Neural cell (in vitro differentiated cells): ENCODE data around the gene ARL13A. TPM values are rescaled to one million over a fixed set of nuclear protein-coding genes. Genes with fewer than 3 reads are reported as not detected.
"Not testable (repeated sequence)": the region's sequence is repeated elsewhere in the genome, so short reads cannot be mapped to it uniquely, and the experiment has no call there.

Experiments
- H2AFZ ChIP-seq: fragments of 200-600, 300-800 bp; sonication (generic), shearing (Covaris generic); 2 replicates; pipeline ENCODE4 v1.6.0; 2014; ENCODE audit warnings: low read depth, mild to moderate bottlenecking, antibody characterized with exemption, low read length, moderate library complexity
- H3F3A ChIP-seq: fragments of 200-600 bp; shearing (Covaris generic); 2 replicates; pipeline ENCODE4 v1.6.1; 2016; ENCODE audit warnings: mild to moderate bottlenecking, moderate library complexity, mixed read lengths, antibody characterized with exemption, low read length; ENCODE audit not compliant: insufficient read depth, poor library complexity, severe bottlenecking
- H3K27ac ChIP-seq: fragments of 200-600, 300-800 bp; sonication (generic), shearing (Covaris generic); 2 replicates; pipeline ENCODE4 v1.5.1; 2014; ENCODE audit warnings: mild to moderate bottlenecking, low read length, moderate library complexity
- H3K27me3 ChIP-seq: fragments of 300-800, 200-600 bp; sonication (generic), shearing (Covaris generic); 2 replicates; pipeline ENCODE4 v1.6.0; 2014; ENCODE audit warnings: mild to moderate bottlenecking, low read depth, low read length, moderate library complexity; ENCODE audit not compliant: insufficient read depth
- H3K36me3 ChIP-seq: fragments of 300-800, 200-600 bp; sonication (generic), shearing (Covaris generic); 2 replicates; pipeline ENCODE4 v1.5.1; 2014; ENCODE audit warnings: mild to moderate bottlenecking, antibody characterized with exemption, low read length, moderate library complexity; ENCODE audit not compliant: insufficient read depth
- H3K4me2 ChIP-seq: fragments of 300-800, 200-600 bp; sonication (generic), shearing (Covaris generic); 2 replicates; pipeline ENCODE4 v1.6.0; 2014; ENCODE audit warnings: mild to moderate bottlenecking, low read length
- H3K4me3 ChIP-seq: fragments of 300-800, 200-600 bp; sonication (generic), shearing (Covaris generic); 2 replicates; pipeline ENCODE4 v1.5.1; 2014; ENCODE audit warnings: mild to moderate bottlenecking, low read length, moderate library complexity
- H3K79me2 ChIP-seq: fragments of 200-600 bp; shearing (Covaris generic); replicated peaks from 2 replicates; pipeline ENCODE4 v1.6.0; 2014; ENCODE audit warnings: mild to moderate bottlenecking, low read length, moderate library complexity; ENCODE audit not compliant: insufficient read depth
- H3K9ac ChIP-seq: fragments of 300-800, 200-600 bp; sonication (generic), shearing (Covaris generic); 2 replicates; pipeline ENCODE4 v1.6.1; 2016; ENCODE audit warnings: mild to moderate bottlenecking, low read length, mixed read lengths
- H3K9me2 ChIP-seq: fragments of 200-600 bp; shearing (Covaris generic); 2 replicates; pipeline ENCODE4 v1.6.1; 2016; ENCODE audit warnings: mild to moderate bottlenecking, low read length, mixed read lengths; ENCODE audit not compliant: insufficient read depth
- H3K9me3 ChIP-seq: fragments of 200-600, 300-800 bp; sonication (generic), shearing (Covaris generic); 2 replicates; pipeline ENCODE4 v1.6.1; 2016; ENCODE audit warnings: mild to moderate bottlenecking, mixed run types, low read length, moderate library complexity, mixed read lengths
- H4K20me1 ChIP-seq: fragments of 200-600 bp; shearing (Covaris generic); 2 replicates; pipeline ENCODE4 v1.6.1; 2016; ENCODE audit warnings: mild to moderate bottlenecking, mixed run types; ENCODE audit not compliant: insufficient read depth
- CTCF ChIP-seq: fragments of 450-650 bp; IDR thresholded peaks from 2 replicates; pipeline ENCODE4 v1.5.1; 2014; ENCODE audit warnings: antibody characterized with exemption, mild to moderate bottlenecking, moderate library complexity; ENCODE audit not compliant: poor library complexity, severe bottlenecking
- EP300 ChIP-seq: fragments of 450-650 bp; conservative IDR thresholded peaks from 2 replicates; pipeline ENCODE4 v1.6.1; 2014; ENCODE audit warnings: antibody characterized with exemption, mild to moderate bottlenecking, moderate library complexity; ENCODE audit not compliant: poor library complexity, severe bottlenecking
- EZH2 ChIP-seq: fragments of 200-600, 300-800 bp; shearing (Covaris generic), sonication (generic); IDR thresholded peaks from 2 replicates; pipeline ENCODE4 v1.6.1; 2014; ENCODE audit warnings: antibody characterized with exemption, low read length, borderline replicate concordance, mild to moderate bottlenecking; ENCODE audit not compliant: insufficient read depth, poor library complexity, severe bottlenecking
- MXI1 ChIP-seq: fragments of 450-650 bp; conservative IDR thresholded peaks from 2 replicates; pipeline ENCODE4 v1.6.1; 2014; ENCODE audit warnings: antibody characterized with exemption, mild to moderate bottlenecking; ENCODE audit not compliant: poor library complexity, severe bottlenecking
- POLR2AphosphoS5 ChIP-seq: IDR thresholded peaks from 2 replicates; pipeline ENCODE4 v1.6.1; 2012
- RAD21 ChIP-seq: fragments of 450-650 bp; conservative IDR thresholded peaks from 2 replicates; pipeline ENCODE4 v1.6.1; 2014; ENCODE audit warnings: antibody characterized with exemption, mild to moderate bottlenecking, moderate library complexity
- REST ChIP-seq: IDR thresholded peaks from 2 replicates; pipeline ENCODE4 v1.6.1; 2012; ENCODE audit warnings: borderline replicate concordance
- SMC3 ChIP-seq: fragments of 450-650 bp; conservative IDR thresholded peaks from 2 replicates; pipeline ENCODE4 v1.6.1; 2014; ENCODE audit warnings: antibody characterized with exemption, mild to moderate bottlenecking, moderate library complexity; ENCODE audit not compliant: poor library complexity
- TAF1 ChIP-seq: IDR thresholded peaks from 2 replicates; pipeline ENCODE4 v1.6.1; 2012; ENCODE audit warnings: low read depth
- polyA plus RNA-seq: library from polyadenylated mRNA; depleted of rRNA; stranded (reverse); fragments of >200 nt; gene quantifications from 2 replicates; pipeline ENCODE4 v1.2.3, GENCODE V29; 2014

ARL13A gene
- polyA plus RNA-seq, 1 donor from 2014 or later = not detected

DNA sequence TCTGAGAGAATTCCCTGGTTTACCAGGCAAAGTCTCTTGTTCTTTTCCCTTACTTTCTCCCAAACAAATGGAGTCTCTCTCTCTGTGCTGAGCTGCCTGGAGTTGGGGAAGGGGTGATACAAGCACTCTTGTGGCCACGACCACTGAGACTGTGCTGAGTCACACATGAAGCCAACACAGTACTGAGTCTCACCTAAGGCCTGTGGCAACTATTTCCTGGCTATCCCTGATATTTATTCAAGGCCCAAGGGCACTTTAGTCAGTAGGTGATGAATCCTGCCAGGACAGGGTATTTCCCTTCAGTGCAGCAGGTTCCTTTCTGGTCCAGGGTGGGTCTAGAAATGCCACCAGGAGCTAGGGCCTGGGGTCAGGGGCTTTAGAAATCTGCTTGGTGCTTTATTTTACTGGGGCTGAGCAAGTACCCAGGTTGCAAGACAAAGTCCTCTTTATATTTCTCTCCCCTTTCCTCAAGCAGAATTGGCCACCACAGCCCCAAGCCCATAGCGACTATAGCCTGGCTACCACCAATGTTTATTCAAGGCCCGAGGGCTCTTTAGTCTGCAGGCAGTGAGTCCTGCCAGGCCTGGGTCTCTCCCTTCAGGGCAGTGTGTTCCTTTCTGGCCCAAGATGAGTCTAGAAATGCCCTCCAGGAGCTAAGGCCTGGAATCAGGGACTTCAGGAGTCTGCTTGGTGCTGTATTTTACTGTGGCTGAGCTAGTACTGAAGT lies 10.5 kb downstream of the ARL13A start:
- Histone ChIP-seq H3K4me2 (no peak overlapping the region), H3K9ac (no peak overlapping the region), H3K27me3 (no peaks in the 10 kb centered on the region), H3K79me2 (no peaks in the 10 kb centered on the region), H4K20me1 (no peaks in the 10 kb centered on the region), H2AFZ (no peak overlapping the region), H3K27ac (no peak overlapping the region), H3K36me3 (no peaks in the 10 kb centered on the region), H3K4me3 (no peak overlapping the region), H3K9me3 (no peaks in the 10 kb centered on the region), H3F3A (no peaks in the 10 kb centered on the region), H3K9me2 (no peaks in the 10 kb centered on the region)
- TF ChIP-seq MXI1 (no peak), RAD21 (no peak)

GRCh38 chrX:100980608-100981497 lies 11.3 kb downstream of the ARL13A start:
- Histone ChIP-seq H3K9ac (no peak overlapping the region), H3K9me2 (no peaks in the 10 kb centered on the region), H4K20me1 (no peaks in the 10 kb centered on the region), H3K36me3 (no peaks in the 10 kb centered on the region), H2AFZ (no peak overlapping the region), H3K79me2 (no peaks in the 10 kb centered on the region), H3F3A (no peaks in the 10 kb centered on the region), H3K4me2 (no peak overlapping the region), H3K27me3 (no peaks in the 10 kb centered on the region), H3K4me3 (no peak overlapping the region), H3K27ac (no peak overlapping the region), H3K9me3 (no peaks in the 10 kb centered on the region)
- TF ChIP-seq EP300 (no peak), CTCF (no peak), MXI1 (no peak), REST (no peak), RAD21 (no peak), TAF1 (no peak), POLR2AphosphoS5 (no peak), EZH2 (no peak), SMC3 (no peak)

- not testable (repeated sequence) for H3K27ac ChIP-seq, H2AFZ ChIP-seq, H3K79me2 ChIP-seq, H3K9me3 ChIP-seq, H3K27me3 ChIP-seq, H3K4me3 ChIP-seq, H3K9ac ChIP-seq, H3K36me3 ChIP-seq, H4K20me1 ChIP-seq, H3K9me2 ChIP-seq, H3K4me2 ChIP-seq, H3F3A ChIP-seq
These were observed 12.0 kb downstream of the ARL13A start for GRCh38 chrX:100981498-100981845.
